MCF 10A (cell line): ENCODE data around the gene CAPNS1. TPM values are rescaled to one million over a fixed set of nuclear protein-coding genes. Genes with fewer than 3 reads are reported as not detected.

Source experiments
- BruUV-seq: library from RNA; stranded (reverse); fragments of 400-500 nt; replicated peaks from 2 replicates; lab custom pipeline; 2021; lab: Mats Ljungman, UMichigan
- CTCF ChIA-PET: fragments of 300-600 bp; sonication (Branson Sonifier 250); formaldehyde crosslinking; extraction: SDS; loops from one replicate; lab custom pipeline; 2021; ENCODE audit warnings: antibody characterized with exemption, inconsistent platforms; lab: Yijun Ruan, JAX
- POLR2A ChIA-PET: fragments of 300-600, 350-650 bp; sonication (Branson Sonifier 250); formaldehyde crosslinking; extraction: SDS; loops from one replicate; lab custom pipeline; 2020; ENCODE audit warnings: antibody characterized with exemption, inconsistent platforms; lab: Yijun Ruan, JAX
- DNase-seq: peaks from one replicate; pipeline ENCODE4 v3.0.0-alpha.2; 2018; ENCODE audit not compliant: unreplicated experiment
- H3K27ac Mint-ChIP-seq: one replicate; pipeline ENCODE4 v1.8.0; 2022; ENCODE audit warnings: mild to moderate bottlenecking, low read depth, mixed read lengths; ENCODE audit not compliant: unreplicated experiment
- H3K27me3 Mint-ChIP-seq: one replicate; pipeline ENCODE4 v1.8.0; 2022; ENCODE audit warnings: mixed read lengths; ENCODE audit not compliant: insufficient read depth, unreplicated experiment
- H3K36me3 Mint-ChIP-seq: one replicate; pipeline ENCODE4 v1.8.0; 2022; ENCODE audit warnings: mild to moderate bottlenecking, moderate library complexity, mixed read lengths; ENCODE audit not compliant: insufficient read depth, unreplicated experiment
- H3K4me1 Mint-ChIP-seq: one replicate; pipeline ENCODE4 v1.8.0; 2022; ENCODE audit warnings: mixed read lengths; ENCODE audit not compliant: insufficient read depth, unreplicated experiment
- H3K4me3 Mint-ChIP-seq: one replicate; pipeline ENCODE4 v1.8.0; 2022; ENCODE audit warnings: mild to moderate bottlenecking, moderate library complexity, mixed read lengths; ENCODE audit not compliant: unreplicated experiment
- H3K9me3 Mint-ChIP-seq: one replicate; pipeline ENCODE4 v1.8.0; 2022; ENCODE audit warnings: mixed read lengths; ENCODE audit not compliant: unreplicated experiment
- intact Hi-C: fragments of 100-400 bp; cut with micrococcal nuclease; formaldehyde crosslinking; loops from 2 replicates; pipeline ENCODE4 v1.14.1; 2022
- total RNA-seq: library from RNA; stranded (reverse); gene quantifications from 2 replicates; pipeline ENCODE4 v1.2.3, GENCODE V29; 2022
- TF ChIP-seq, protein P1 (sequence below): fragments of 200-600 bp; IDR thresholded peaks from one replicate; pipeline ENCODE4 v1.8.0; 2022; ENCODE audit warnings: antibody characterized with exemption, mild to moderate bottlenecking; ENCODE audit not compliant: unreplicated experiment

CAPNS1 gene
- total RNA-seq, 1 experiment from 2014 or later = 666 TPM

DNA sequence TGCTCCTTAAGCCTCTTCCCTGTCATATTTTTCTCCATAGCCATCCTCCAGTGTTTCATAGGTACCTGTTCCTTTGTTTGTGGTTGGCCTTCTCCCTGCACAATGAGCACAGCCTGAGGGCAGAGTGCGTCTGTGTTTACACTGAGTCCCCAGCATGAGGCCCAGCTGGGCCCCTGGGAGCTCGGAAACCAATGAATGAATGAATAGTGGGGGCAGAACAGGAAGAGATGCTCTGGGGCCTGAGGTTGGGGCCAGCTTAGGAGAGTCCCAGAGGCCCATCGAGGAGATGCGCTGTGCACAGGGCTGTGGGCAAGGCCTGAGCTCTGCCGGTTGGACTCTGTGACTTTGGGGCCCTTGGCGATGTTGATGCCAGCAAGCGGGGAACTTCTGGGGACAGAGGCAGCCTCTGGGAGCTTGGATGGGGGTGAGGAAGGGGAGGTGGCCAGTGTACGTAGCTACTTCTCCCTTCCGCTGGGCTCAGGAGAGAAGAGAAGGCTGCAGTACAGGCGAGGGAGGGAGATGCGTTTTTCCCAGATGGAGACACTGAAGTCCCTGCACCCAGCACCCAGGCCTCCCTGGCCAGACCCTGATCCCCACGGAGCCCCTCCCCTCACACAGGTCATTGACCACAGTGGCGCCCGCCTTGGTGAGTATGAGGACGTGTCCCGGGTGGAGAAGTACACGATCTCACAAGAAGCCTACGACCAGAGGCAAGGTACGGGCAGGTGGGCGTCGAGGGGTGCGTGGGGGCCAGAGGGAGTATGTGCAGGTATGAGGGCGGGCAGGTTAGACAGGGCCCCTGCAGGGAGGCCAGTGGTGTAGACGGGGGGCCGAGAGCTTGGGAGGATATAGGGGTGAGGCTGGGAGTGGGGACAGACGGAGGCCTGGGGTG, 19.5 kb upstream of the CAPNS1 start:
- CTCF ChIA-PET = interaction anchor here (1.5 kb wide), 1 partner anchor 49 kb away, joined by 4 read pairs; no protein-coding TSS in a partner anchor
- H3K36me3 Mint-ChIP-seq = peaks cover 68% of the 10 kb centered on the region
- TF ChIP-seq, protein P1, sequence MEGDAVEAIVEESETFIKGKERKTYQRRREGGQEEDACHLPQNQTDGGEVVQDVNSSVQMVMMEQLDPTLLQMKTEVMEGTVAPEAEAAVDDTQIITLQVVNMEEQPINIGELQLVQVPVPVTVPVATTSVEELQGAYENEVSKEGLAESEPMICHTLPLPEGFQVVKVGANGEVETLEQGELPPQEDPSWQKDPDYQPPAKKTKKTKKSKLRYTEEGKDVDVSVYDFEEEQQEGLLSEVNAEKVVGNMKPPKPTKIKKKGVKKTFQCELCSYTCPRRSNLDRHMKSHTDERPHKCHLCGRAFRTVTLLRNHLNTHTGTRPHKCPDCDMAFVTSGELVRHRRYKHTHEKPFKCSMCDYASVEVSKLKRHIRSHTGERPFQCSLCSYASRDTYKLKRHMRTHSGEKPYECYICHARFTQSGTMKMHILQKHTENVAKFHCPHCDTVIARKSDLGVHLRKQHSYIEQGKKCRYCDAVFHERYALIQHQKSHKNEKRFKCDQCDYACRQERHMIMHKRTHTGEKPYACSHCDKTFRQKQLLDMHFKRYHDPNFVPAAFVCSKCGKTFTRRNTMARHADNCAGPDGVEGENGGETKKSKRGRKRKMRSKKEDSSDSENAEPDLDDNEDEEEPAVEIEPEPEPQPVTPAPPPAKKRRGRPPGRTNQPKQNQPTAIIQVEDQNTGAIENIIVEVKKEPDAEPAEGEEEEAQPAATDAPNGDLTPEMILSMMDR = no peak
- POLR2A ChIA-PET = no interaction called here
- intact Hi-C loops = loop anchor here (10.0 kb wide), 1 partner anchor 1654 kb away; the partner anchor contains the start of gene ZNF573
- H3K4me1 Mint-ChIP-seq = peaks cover 10% of the 10 kb centered on the region
- H3K4me3 Mint-ChIP-seq = no peak overlapping the region
- H3K27me3 Mint-ChIP-seq = no peaks in the 10 kb centered on the region
- no peaks in the 10 kb centered on the region for H3K9me3 Mint-ChIP-seq
- no peak overlapping the region for H3K27ac Mint-ChIP-seq
- no TSS peak for BruUV-seq
- DNase-seq = no peak

DNA sequence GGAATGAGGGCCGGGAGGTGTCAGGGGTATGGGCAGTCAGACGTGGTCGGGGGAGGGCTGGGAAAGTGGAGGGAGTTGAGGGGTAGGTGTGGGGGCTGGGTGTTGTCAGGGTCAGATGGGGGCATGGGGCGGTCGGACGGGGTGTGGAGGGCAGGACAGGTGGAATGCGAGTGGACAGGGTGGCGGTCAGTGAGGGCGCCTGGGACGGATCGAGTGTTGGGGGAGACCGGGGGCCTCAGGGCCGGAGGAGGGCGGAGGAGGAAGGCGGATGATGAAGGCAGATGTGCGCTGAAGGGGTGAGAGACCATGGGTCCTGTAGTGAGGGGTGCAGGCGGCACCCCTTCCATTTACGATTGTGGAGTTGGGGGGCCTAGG, 18.9 kb upstream of the CAPNS1 start:
- Mint-ChIP-seq H3K4me3 (no peak overlapping the region), H3K4me1 (peaks cover 10% of the 10 kb centered on the region), H3K9me3 (no peaks in the 10 kb centered on the region), H3K27ac (no peak overlapping the region), H3K27me3 (no peaks in the 10 kb centered on the region), H3K36me3 (peaks cover 73% of the 10 kb centered on the region)
- POLR2A ChIA-PET = no interaction called here
- TF ChIP-seq, protein P1 = no peak
- BruUV-seq = no TSS peak
- intact Hi-C loops = loop anchor here (10.0 kb wide), 1 partner anchor 1654 kb away; the partner anchor contains the start of gene ZNF573
- CTCF ChIA-PET = no interaction called here
- DNase-seq = no peak

DNA sequence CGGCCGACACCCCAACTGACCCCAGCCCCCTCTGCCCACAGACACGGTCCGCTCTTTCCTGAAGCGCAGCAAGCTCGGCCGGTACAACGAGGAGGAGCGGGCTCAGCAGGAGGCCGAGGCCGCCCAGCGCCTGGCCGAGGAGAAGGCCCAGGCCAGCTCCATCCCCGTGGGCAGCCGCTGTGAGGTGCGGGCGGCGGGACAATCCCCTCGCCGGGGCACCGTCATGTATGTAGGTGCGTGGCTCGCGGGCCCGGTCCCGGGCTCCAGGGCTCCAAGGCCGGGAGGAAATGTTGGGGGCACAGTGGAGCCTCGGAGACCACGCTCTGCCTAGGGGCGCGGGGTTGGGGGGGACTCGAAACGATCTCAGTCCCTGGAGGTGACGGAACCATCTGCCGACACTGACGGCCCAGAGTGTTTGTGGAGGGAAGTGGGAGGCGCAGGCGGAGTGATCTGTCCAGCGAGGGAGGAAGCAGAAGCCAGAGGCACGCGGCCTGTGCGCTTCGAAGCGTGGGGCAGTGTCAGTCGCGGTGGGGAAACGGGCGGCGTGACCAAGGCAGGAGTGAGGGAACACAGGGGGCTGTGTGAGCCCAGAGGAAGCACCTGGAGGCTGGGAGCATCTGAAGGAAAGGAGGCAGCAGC, 18.3 kb upstream of the CAPNS1 start:
- intact Hi-C loops = loop anchor here (10.0 kb wide), 1 partner anchor 1653 kb away; the partner anchor contains the start of gene ZNF573
- no peak overlapping the region for H3K27ac Mint-ChIP-seq
- H3K27me3 Mint-ChIP-seq = no peaks in the 10 kb centered on the region
- CTCF ChIA-PET = no interaction called here
- peaks cover 5% of the 10 kb centered on the region for H3K4me1 Mint-ChIP-seq
- DNase-seq = no peak
- H3K4me3 Mint-ChIP-seq = no peak overlapping the region
- no peaks in the 10 kb centered on the region for H3K9me3 Mint-ChIP-seq
- POLR2A ChIA-PET = no interaction called here
- no TSS peak for BruUV-seq
- H3K36me3 Mint-ChIP-seq = peaks cover 69% of the 10 kb centered on the region
- TF ChIP-seq, protein P1 = no peak

DNA sequence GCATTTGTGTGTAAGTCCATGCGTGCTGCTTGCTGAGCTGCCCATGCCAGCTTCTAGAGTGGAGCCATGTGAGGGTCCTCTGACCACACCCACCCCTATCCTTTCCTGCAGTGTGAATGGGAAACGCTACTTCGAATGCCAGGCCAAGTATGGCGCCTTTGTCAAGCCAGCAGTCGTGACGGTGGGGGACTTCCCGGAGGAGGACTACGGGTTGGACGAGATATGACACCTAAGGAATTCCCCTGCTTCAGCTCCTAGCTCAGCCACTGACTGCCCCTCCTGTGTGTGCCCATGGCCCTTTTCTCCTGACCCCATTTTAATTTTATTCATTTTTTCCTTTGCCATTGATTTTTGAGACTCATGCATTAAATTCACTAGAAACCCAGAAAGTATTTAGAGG, 14.3 kb upstream of the CAPNS1 start:
- CTCF ChIA-PET = interaction anchor here (0.8 to 7.3 kb wide), 4 partner anchors 35 to 129 kb away, joined by 3 to 150 read pairs (median 4); no protein-coding TSS in a partner anchor
- peaks cover 5% of the 10 kb centered on the region for H3K4me1 Mint-ChIP-seq
- POLR2A ChIA-PET = interaction anchor here (1.2 to 5.3 kb wide), 4 partner anchors 11 to 45 kb away, joined by 4 to 43 read pairs (median 22); partner anchors contain the start of genes POLR2I and TBCB
- no peaks in the 10 kb centered on the region for H3K9me3 Mint-ChIP-seq
- DNase-seq = no peak
- H3K36me3 Mint-ChIP-seq = peaks cover 37% of the 10 kb centered on the region
- no TSS peak for BruUV-seq
- H3K4me3 Mint-ChIP-seq = no peak overlapping the region
- intact Hi-C loops = loop anchor here (10.0 kb wide), 1 partner anchor 1649 kb away; the partner anchor contains the start of gene ZNF573
- no peaks in the 10 kb centered on the region for H3K27me3 Mint-ChIP-seq
- no peak overlapping the region for H3K27ac Mint-ChIP-seq
- TF ChIP-seq, protein P1 = no peak
